Suppressor macrophage (primary cell): ENCODE data around the gene HRH2.
A peak's percentile ranks its signal among the peaks of the same experiment; 100 is the strongest.

ENCODE experiments used
- DNase-seq, 4 experiments: peaks; one replicate each; pipeline ENCODE4 v3.0.0-alpha.2; 2020 to 2022

The HRH2 gene

GRCh38 chr5:175742290-175742994, 84.6 kb downstream of the HRH2 start:
- no peak for DNase-seq

- peak in 1 of 4 experiments; percentile 8 for DNase-seq
Measured at GRCh38 chr5:175743676-175744210, 85.9 kb downstream of the HRH2 start.

GRCh38 chr5:175745210-175745609, 87.3 kb downstream of the HRH2 start:
- DNase-seq, result no peak

- peak in 3 of 4 experiments; percentile 16 to 24 (median 23) for DNase-seq
Measured at GRCh38 chr5:175746851-175747250, 89.0 kb downstream of the HRH2 start.

GRCh38 chr5:175747539-175748060, 89.7 kb downstream of the HRH2 start:
- peak in 2 of 4 experiments; percentile 9 to 13 for DNase-seq

- no peak for DNase-seq
Measured at GRCh38 chr5:175748650-175749049, 90.8 kb downstream of the HRH2 start.

- DNase-seq, result no peak
Measured at GRCh38 chr5:175749591-175749990, 91.7 kb downstream of the HRH2 start.

GRCh38 chr5:175750511-175750931, 92.7 kb downstream of the HRH2 start:
- no peak for DNase-seq

GRCh38 chr5:175751369-175751768, 93.5 kb downstream of the HRH2 start:
- DNase-seq, result no peak

GRCh38 chr5:175752826-175753535, 95.1 kb downstream of the HRH2 start:
- no peak for DNase-seq

GRCh38 chr5:175753536-175754402, 95.9 kb downstream of the HRH2 start:
- no peak for DNase-seq

GRCh38 chr5:175759991-175760390, 102.1 kb downstream of the HRH2 start:
- peak in 2 of 4 experiments; percentile 26 to 33 for DNase-seq
